Skeletal muscle tissue (tissue), 4 donors: ENCODE data around the gene HELZ. TPM values are rescaled to one million over a fixed set of nuclear protein-coding genes. Genes with fewer than 3 reads are reported as not detected.

ENCODE experiments used
- H3K27ac ChIP-seq: one replicate; pipeline ENCODE4 v1.7.0; 2013; ENCODE audit warnings: mild to moderate bottlenecking, low read depth, low read length, inconsistent platforms
- H3K27me3 ChIP-seq, 3 donors: one replicate each; pipeline ENCODE4 v1.7.0; 2013; ENCODE audit warnings: low read length in 3 of 3; ENCODE audit not compliant: control insufficient read depth in 3 of 3, insufficient read depth in 3 of 3
- H3K36me3 ChIP-seq, 3 donors: one replicate each; pipeline ENCODE4 v1.7.0; 2013; ENCODE audit warnings: low read length in 3 of 3; ENCODE audit not compliant: control insufficient read depth in 3 of 3, insufficient read depth in 3 of 3
- H3K4me1 ChIP-seq, 3 donors: one replicate each; pipeline ENCODE4 v1.7.0; 2013; ENCODE audit warnings: low read length in 3 of 3, mild to moderate bottlenecking in 3 of 3; ENCODE audit not compliant: control insufficient read depth in 3 of 3, insufficient read depth in 3 of 3
- H3K4me3 ChIP-seq, 3 donors: one replicate each; pipeline ENCODE4 v1.7.0; 2013; ENCODE audit warnings: low read length in 3 of 3
- H3K9ac ChIP-seq, 3 donors: one replicate each; pipeline ENCODE4 v1.7.0; 2013; ENCODE audit warnings: low read length in 3 of 3, mild to moderate bottlenecking in 3 of 3, moderate library complexity in 2 of 3, low read depth in 1 of 3
- H3K9me3 ChIP-seq, 3 donors: one replicate each; pipeline ENCODE4 v1.7.0; 2013; ENCODE audit warnings: low read length in 3 of 3; ENCODE audit not compliant: control insufficient read depth in 3 of 3
- total RNA-seq: library from RNA; depleted of rRNA; stranded (reverse); fragments of >200 nt; gene quantifications from one replicate; pipeline ENCODE4 v1.2.3, GENCODE V29; 2014
- donor health status: Osteomylitis.

The HELZ gene
- total RNA-seq, 1 donor from 2014 or later = 53.8 TPM

GRCh38 chr17:67088639-67089038, 156.4 kb downstream of the HELZ start:
- no peak overlapping the region for H3K9ac ChIP-seq
- H3K36me3 ChIP-seq = peaks cover 4 to 10% (median 4%) of the 10 kb centered on the region in 3 donors
- H3K4me1 ChIP-seq = no peaks in the 10 kb centered on the region
- no peaks in the 10 kb centered on the region for H3K27me3 ChIP-seq
- H3K27ac ChIP-seq = no peak overlapping the region
- H3K9me3 ChIP-seq = no peaks in the 10 kb centered on the region
- H3K4me3 ChIP-seq = no peak overlapping the region

- H3K9me3 ChIP-seq = no peaks in the 10 kb centered on the region
- no peak overlapping the region for H3K27ac ChIP-seq
- peaks cover 0 to 6% (median 5%) of the 10 kb centered on the region in 3 donors for H3K4me1 ChIP-seq
- no peaks in the 10 kb centered on the region for H3K27me3 ChIP-seq
- peaks cover 4 to 16% (median 6%) of the 10 kb centered on the region in 3 donors for H3K36me3 ChIP-seq
- H3K9ac ChIP-seq = no peak overlapping the region
- H3K4me3 ChIP-seq = no peak overlapping the region
Observed at GRCh38 chr17:67085406-67085805, 159.6 kb downstream of the HELZ start.

GRCh38 chr17:67082107-67082506, 162.9 kb downstream of the HELZ start:
- H3K27me3 ChIP-seq = no peaks in the 10 kb centered on the region
- peaks cover 0 to 6% (median 5%) of the 10 kb centered on the region in 3 donors for H3K4me1 ChIP-seq
- H3K36me3 ChIP-seq = peaks cover 7 to 21% (median 11%) of the 10 kb centered on the region in 3 donors
- H3K9ac ChIP-seq = no peak overlapping the region
- H3K4me3 ChIP-seq = no peak overlapping the region
- H3K27ac ChIP-seq = no peak overlapping the region
- H3K9me3 ChIP-seq = no peaks in the 10 kb centered on the region

- Histone ChIP-seq H3K27ac (no peak overlapping the region), H3K9ac (no peak overlapping the region), H3K27me3 (no peaks in the 10 kb centered on the region), H3K4me3 (no peak overlapping the region), H3K4me1 (peaks cover 0 to 14% (median 5%) of the 10 kb centered on the region in 3 donors), H3K36me3 (peaks cover 4 to 14% (median 10%) of the 10 kb centered on the region in 3 donors), H3K9me3 (no peaks in the 10 kb centered on the region)
Observed at GRCh38 chr17:67080804-67081203, 164.2 kb downstream of the HELZ start.

GRCh38 chr17:67079491-67079890, 165.5 kb downstream of the HELZ start:
- peaks cover 0 to 14% (median 5%) of the 10 kb centered on the region in 3 donors for H3K4me1 ChIP-seq
- no peak overlapping the region for H3K27ac ChIP-seq

GRCh38 chr17:67078292-67078691, 166.7 kb downstream of the HELZ start:
- H3K4me3 ChIP-seq = no peak overlapping the region
- H3K9ac ChIP-seq = no peak overlapping the region
- H3K27ac ChIP-seq = no peak overlapping the region
- peaks cover 0 to 14% (median 5%) of the 10 kb centered on the region in 3 donors for H3K4me1 ChIP-seq
- H3K36me3 ChIP-seq = peaks cover 4 to 11% (median 10%) of the 10 kb centered on the region in 3 donors
- H3K27me3 ChIP-seq = no peaks in the 10 kb centered on the region
- no peaks in the 10 kb centered on the region for H3K9me3 ChIP-seq

More at GRCh38 chr17:67079491-67079890, 165.5 kb downstream of the HELZ start:
- Histone ChIP-seq H3K9me3 (no peaks in the 10 kb centered on the region), H3K36me3 (peaks cover 4 to 14% (median 10%) of the 10 kb centered on the region in 3 donors), H3K27me3 (no peaks in the 10 kb centered on the region), H3K9ac (no peak overlapping the region), H3K4me3 (no peak overlapping the region)

GRCh38 chr17:67076290-67076689, 168.7 kb downstream of the HELZ start:
- no peak overlapping the region for H3K9ac ChIP-seq
- H3K9me3 ChIP-seq = no peaks in the 10 kb centered on the region
- no peak overlapping the region for H3K27ac ChIP-seq
- no peaks in the 10 kb centered on the region for H3K27me3 ChIP-seq
- peaks cover 4 to 14% (median 8%) of the 10 kb centered on the region in 3 donors for H3K36me3 ChIP-seq
- peaks cover 0 to 11% (median 5%) of the 10 kb centered on the region in 3 donors for H3K4me1 ChIP-seq
- H3K4me3 ChIP-seq = no peak overlapping the region

GRCh38 chr17:67074781-67075180, 170.2 kb downstream of the HELZ start:
- Histone ChIP-seq H3K27ac (no peak overlapping the region), H3K4me3 (no peak overlapping the region), H3K9me3 (no peaks in the 10 kb centered on the region), H3K9ac (no peak overlapping the region), H3K36me3 (peaks cover 4 to 13% (median 8%) of the 10 kb centered on the region in 3 donors), H3K4me1 (peaks cover 0 to 8% (median 0%) of the 10 kb centered on the region in 3 donors), H3K27me3 (no peaks in the 10 kb centered on the region)

- H3K4me3 ChIP-seq = no peak overlapping the region
- no peaks in the 10 kb centered on the region for H3K9me3 ChIP-seq
- H3K27me3 ChIP-seq = no peaks in the 10 kb centered on the region
- no peak overlapping the region for H3K9ac ChIP-seq
- peaks cover 0 to 8% (median 3%) of the 10 kb centered on the region in 3 donors for H3K36me3 ChIP-seq
- peaks cover 5 to 15% (median 6%) of the 10 kb centered on the region in 3 donors for H3K4me1 ChIP-seq
- H3K27ac ChIP-seq = no peak overlapping the region
Observed at GRCh38 chr17:67072885-67073284, 172.1 kb downstream of the HELZ start.

GRCh38 chr17:67071595-67071994, 173.4 kb downstream of the HELZ start:
- no peaks in the 10 kb centered on the region for H3K9me3 ChIP-seq
- H3K4me3 ChIP-seq = no peak overlapping the region
- H3K27me3 ChIP-seq = no peaks in the 10 kb centered on the region
- peaks cover 5 to 13% (median 6%) of the 10 kb centered on the region in 3 donors for H3K4me1 ChIP-seq
- peaks cover 0 to 8% (median 0%) of the 10 kb centered on the region in 3 donors for H3K36me3 ChIP-seq
- no peak overlapping the region for H3K9ac ChIP-seq
- no peak overlapping the region for H3K27ac ChIP-seq
